Adrenal gland (tissue), 12 donors: ENCODE measurements around the gene ZSWIM8. TPM values are rescaled to one million over a fixed set of nuclear protein-coding genes. Genes with fewer than 3 reads are reported as not detected.

Experiments
- DNase-seq, 7 donors: peaks; one replicate each; pipeline ENCODE4 v3.0.0-alpha.2; 2019 to 2020
- H3K27ac ChIP-seq, 5 donors: fragments of 200-600 bp; sonication (generic) in 4 of 5; 1 replicate in 3 of 5; 2 replicates in 2 of 5; pipeline versions ENCODE4 v1.5.1 to v1.8.0; 2016 to 2020; ENCODE audit warnings: mild to moderate bottlenecking in 1 of 5
- H3K27me3 ChIP-seq: fragments of 200-600 bp; 2 replicates; pipeline ENCODE4 v1.8.0; 2021
- H3K36me3 ChIP-seq, 2 donors: fragments of 200-600 bp; replicated peaks in 1 of 2; 1 replicate in 1 of 2; 2 replicates in 1 of 2; pipeline versions ENCODE4 v1.5.1 to v1.8.0; 2018 to 2022
- H3K4me1 ChIP-seq, 2 donors: fragments of 200-600 bp; replicated peaks in 1 of 2; 1 replicate in 1 of 2; 2 replicates in 1 of 2; pipeline versions ENCODE4 v1.5.1 to v1.8.0; 2018 to 2021
- H3K4me3 ChIP-seq, 4 donors: fragments of 200-600 bp; sonication (generic) in 3 of 4; one replicate each; pipeline ENCODE4 v1.5.1; 2016 to 2018
- H3K9me3 ChIP-seq, 3 donors: fragments of 200-600 bp; sonication (generic) in 1 of 3; replicated peaks in 1 of 3; 1 replicate in 2 of 3; 2 replicates in 1 of 3; pipeline versions ENCODE4 v1.5.1 to v1.8.0; 2016 to 2021
- POLR2A ChIP-seq, 2 donors: fragments of 450-650 bp; IDR thresholded peaks; one replicate each; pipeline ENCODE4 v1.6.1; 2017; ENCODE audit warnings: antibody characterized with exemption in 2 of 2, mild to moderate bottlenecking in 2 of 2, moderate library complexity in 1 of 2
- WGBS, 4 donors: extraction: QIAGEN DNeasy Blood & Tissue Kit in 2 of 4; methylation state at CpG; one replicate each; pipeline versions ENCODE4 v1.1.5 to v1.1.7; 2013 to 2017; 5-methylcytosine and 5-hydroxymethylcytosine counted together
- intact Hi-C, 2 donors: fragments of 100-400 bp; cut with DNase I; formaldehyde crosslinking; loops; one replicate each; pipeline versions ENCODE4 v1.14.1 to v1.15.0; 2022 to 2023
- polyA plus RNA-seq, 3 donors: library from polyadenylated mRNA; stranded (reverse); fragments of 200-250 nt in 2 of 3; fragments of 350-450 nt in 1 of 3; fragmentation: Illumina TruSeq in 1 of 3; extraction: RNeasy Lipid Tissue Mini Kit (QIAGEN cat#74804) in 1 of 3; gene quantifications; one replicate each; pipeline ENCODE4 v1.2.3, GENCODE V29; 2013 to 2014
- total RNA-seq, 9 donors: library from RNA; depleted of rRNA in 4 of 9; stranded (reverse); fragments of >200 nt in 4 of 9; fragments of 120-200 nt in 1 of 9; fragmentation: NEBNext Ultra II Directional in 1 of 9; extraction: Animal tissue kit (Norgen Biotek cat#: 25700) in 1 of 9; gene quantifications; one replicate each; pipeline versions ENCODE4 v1.1.0 to v1.2.4, GENCODE V29; 2013 to 2023
- TF ChIP-seq, protein P1 (sequence below), 6 experiments: fragments of 450-650 bp in 4 of 6; fragments of 200-600 bp in 2 of 6; sonication (generic) in 1 of 6; IDR thresholded peaks; 1 replicate in 5 of 6; 2 replicates in 1 of 6; pipeline versions ENCODE4 v1.5.1 to v1.8.0; 2016 to 2021; ENCODE audit warnings: antibody characterized with exemption in 6 of 6, mild to moderate bottlenecking in 2 of 6, moderate library complexity in 1 of 6
- donor health status: healthy with polysubstance abuse.
- donor health status: Bipolar disorder and iron deficiency.
- donor health status: DM: yes; HTN: yes; CAD: no.
- donor health status: DM: no; HTN: no; CAD: no.
- donor health status: DM: no; HTN: no; CAD: no.
- donor health status: DM: yes; HTN: yes; CAD: no.

Gene ZSWIM8
- total and polyA plus RNA-seq, 12 donors, result 55.7 to 714 (median 114) TPM

DNA sequence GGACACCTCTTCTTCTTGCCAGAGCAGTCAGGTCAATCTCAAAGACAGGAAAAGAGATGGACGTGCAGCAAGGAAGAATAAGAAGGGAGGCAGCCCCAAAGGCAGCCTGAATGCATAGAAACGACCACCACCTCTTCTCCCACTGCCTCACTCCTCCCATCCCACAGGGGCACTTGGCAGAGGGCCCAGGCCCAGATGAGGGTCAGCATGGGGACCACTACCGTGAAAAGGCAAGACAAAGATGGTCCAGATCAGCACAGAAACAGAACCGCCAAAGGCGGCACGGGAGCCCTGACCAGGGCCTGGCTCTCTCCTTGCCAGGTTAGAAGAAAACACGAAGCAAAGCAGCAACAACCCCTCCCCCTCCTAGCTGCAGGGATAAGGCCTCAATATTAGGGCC lies 27.9 kb downstream of the ZSWIM8 start:
- H3K4me3 ChIP-seq, result no peak overlapping the region
- DNase-seq, result peak in 3 of 7 donors; percentile 30 to 47 (median 42)
- WGBS, 4 donors, result 87 to 92% (median 87%) methylated on average over 7 of the region's 7 CpGs
- H3K27me3 ChIP-seq, result no peaks in the 10 kb centered on the region
- peaks cover 0 to 13% of the 10 kb centered on the region in 2 donors for H3K36me3 ChIP-seq
- no peak overlapping the region for H3K27ac ChIP-seq
- TF ChIP-seq, protein P1, sequence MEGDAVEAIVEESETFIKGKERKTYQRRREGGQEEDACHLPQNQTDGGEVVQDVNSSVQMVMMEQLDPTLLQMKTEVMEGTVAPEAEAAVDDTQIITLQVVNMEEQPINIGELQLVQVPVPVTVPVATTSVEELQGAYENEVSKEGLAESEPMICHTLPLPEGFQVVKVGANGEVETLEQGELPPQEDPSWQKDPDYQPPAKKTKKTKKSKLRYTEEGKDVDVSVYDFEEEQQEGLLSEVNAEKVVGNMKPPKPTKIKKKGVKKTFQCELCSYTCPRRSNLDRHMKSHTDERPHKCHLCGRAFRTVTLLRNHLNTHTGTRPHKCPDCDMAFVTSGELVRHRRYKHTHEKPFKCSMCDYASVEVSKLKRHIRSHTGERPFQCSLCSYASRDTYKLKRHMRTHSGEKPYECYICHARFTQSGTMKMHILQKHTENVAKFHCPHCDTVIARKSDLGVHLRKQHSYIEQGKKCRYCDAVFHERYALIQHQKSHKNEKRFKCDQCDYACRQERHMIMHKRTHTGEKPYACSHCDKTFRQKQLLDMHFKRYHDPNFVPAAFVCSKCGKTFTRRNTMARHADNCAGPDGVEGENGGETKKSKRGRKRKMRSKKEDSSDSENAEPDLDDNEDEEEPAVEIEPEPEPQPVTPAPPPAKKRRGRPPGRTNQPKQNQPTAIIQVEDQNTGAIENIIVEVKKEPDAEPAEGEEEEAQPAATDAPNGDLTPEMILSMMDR (IDR thresholded peaks at IDR 0.05), result no peak
- no peak for TF ChIP-seq POLR2A (IDR thresholded peaks at IDR 0.05)
- peaks cover 16 to 23% of the 10 kb centered on the region in 2 donors for H3K4me1 ChIP-seq
- H3K9me3 ChIP-seq, result no peaks in the 10 kb centered on the region
- intact Hi-C loops, result loop anchor here in 1 of 2 donors (10.0 kb wide), 1 partner anchor 61 kb away; the partner anchor contains the start of gene CAMK2G

DNA sequence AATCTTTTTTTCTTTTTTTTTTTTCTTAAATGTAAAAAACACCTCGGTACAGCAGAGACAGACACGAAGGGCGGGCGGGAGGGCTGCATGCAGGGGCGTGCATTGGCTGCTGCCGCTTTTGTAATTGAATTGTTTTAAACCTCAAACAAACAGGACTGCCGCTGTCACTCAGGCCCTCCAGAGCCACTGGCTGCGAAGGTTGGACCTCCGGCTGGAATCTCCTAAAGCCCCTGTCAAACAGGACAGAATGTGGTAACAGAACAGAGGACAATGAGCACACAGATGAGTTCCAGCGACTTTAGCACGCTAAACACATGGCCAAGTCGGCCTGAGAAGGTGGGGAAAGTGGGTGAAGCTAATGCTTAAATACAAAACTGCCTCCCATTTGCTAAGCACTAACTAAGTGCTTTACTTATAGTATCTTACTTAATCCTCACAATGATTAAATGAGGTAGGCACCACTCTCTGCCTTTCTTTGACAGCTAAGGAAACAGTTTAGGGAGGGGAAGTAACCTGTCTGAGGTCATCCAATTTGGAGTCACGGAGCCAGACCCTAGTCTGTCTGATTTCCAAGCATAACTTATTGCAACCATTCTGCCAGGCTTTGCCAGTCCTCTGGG lies 29.0 kb downstream of the ZSWIM8 start:
- peak in 1 of 7 donors; percentile 18 for DNase-seq
- 91 to 92% (median 92%) methylated on average over 13 of the region's 13 CpGs for WGBS, 4 donors
- peaks cover 7 to 13% of the 10 kb centered on the region in 2 donors for H3K4me1 ChIP-seq
- no peaks in the 10 kb centered on the region for H3K9me3 ChIP-seq
- no peak overlapping the region for H3K27ac ChIP-seq
- H3K27me3 ChIP-seq, result no peaks in the 10 kb centered on the region
- H3K4me3 ChIP-seq, result no peak overlapping the region
- H3K36me3 ChIP-seq, result peaks cover 0 to 9% of the 10 kb centered on the region in 2 donors
- TF ChIP-seq POLR2A (IDR thresholded peaks at IDR 0.05), result no peak
- TF ChIP-seq, protein P1 (IDR thresholded peaks at IDR 0.05), result no peak
- intact Hi-C loops, result loop anchor here in 1 of 2 donors (10.0 kb wide), 1 partner anchor 60 kb away; the partner anchor contains the start of gene CAMK2G

DNA sequence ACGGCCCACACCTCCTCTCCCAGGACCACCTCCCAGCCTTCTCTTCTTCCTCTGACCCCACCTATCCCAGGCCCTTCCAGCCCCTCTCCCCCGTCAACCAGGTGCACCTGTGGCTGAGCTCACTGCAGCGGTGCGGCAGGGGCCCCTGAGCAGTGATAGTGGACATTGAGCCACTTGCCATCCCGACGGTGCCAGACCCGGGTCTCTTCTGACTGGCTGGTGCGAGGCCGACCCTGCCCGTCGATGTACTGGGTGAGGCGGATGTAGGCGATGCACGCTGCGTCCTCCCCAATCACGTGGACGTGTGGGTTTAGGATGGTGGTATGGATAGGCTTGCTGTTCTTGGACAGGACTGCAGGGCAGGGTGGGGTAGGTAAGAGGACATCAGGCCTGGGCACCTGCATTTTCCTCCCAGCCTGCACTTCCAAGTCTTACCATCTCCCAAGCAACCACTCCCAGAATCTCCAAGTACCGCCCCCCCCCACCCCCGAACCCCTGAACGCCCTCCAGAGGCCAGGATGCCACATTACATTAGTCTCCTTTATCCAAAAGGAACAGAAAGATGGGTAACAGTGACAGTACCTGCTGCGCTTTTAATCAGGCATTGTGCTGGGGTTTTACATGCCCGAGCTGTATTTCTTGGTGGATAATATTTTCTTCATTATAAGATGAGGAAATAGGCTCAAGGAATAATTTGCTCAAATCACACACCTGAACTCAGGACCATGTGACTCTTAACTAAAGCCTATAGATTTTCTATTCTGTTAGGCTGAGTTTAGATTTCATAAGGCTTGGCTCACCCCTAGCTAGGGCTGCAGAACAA lies 29.7 kb downstream of the ZSWIM8 start:
- Histone ChIP-seq H3K9me3 (no peaks in the 10 kb centered on the region), H3K27ac (peak overlapping the region in 1 of 5 donors; percentile 68), H3K4me3 (no peak overlapping the region), H3K4me1 (peaks cover 6% of the 10 kb centered on the region in 2 donors), H3K27me3 (no peaks in the 10 kb centered on the region), H3K36me3 (peaks cover 0 to 9% of the 10 kb centered on the region in 2 donors)
- intact Hi-C loops, result loop anchor here in 1 of 2 donors (10.0 kb wide), 1 partner anchor 60 kb away; the partner anchor contains the start of gene CAMK2G
- peak in 2 of 7 donors; percentile 30 to 34 for DNase-seq
- TF ChIP-seq, protein P1 (IDR thresholded peaks at IDR 0.05), result peak in 1 of 6 experiments; percentile 5
- TF ChIP-seq POLR2A (IDR thresholded peaks at IDR 0.05), result no peak
- 43 to 86% (median 84%) methylated on average over 5 to 22 of the region's 22 CpGs for WGBS, 4 donors

- peaks cover 0 to 9% of the 10 kb centered on the region in 2 donors for H3K36me3 ChIP-seq
- intact Hi-C loops, result loop anchor here in 1 of 2 donors (10.0 kb wide), 1 partner anchor 59 kb away; the partner anchor contains the start of gene CAMK2G
- DNase-seq, result no peak
- peaks cover 0 to under 1% of the 10 kb centered on the region in 2 donors for H3K4me1 ChIP-seq
- TF ChIP-seq, protein P1 (IDR thresholded peaks at IDR 0.05), result no peak
- no peak for TF ChIP-seq POLR2A (IDR thresholded peaks at IDR 0.05)
- no peaks in the 10 kb centered on the region for H3K9me3 ChIP-seq
- H3K4me3 ChIP-seq, result no peak overlapping the region
- no peaks in the 10 kb centered on the region for H3K27me3 ChIP-seq
- H3K27ac ChIP-seq, result peak overlapping the region in 1 of 5 donors; percentile 68
Observed at GRCh38 chr10:73815719-73816030, 30.3 kb downstream of the ZSWIM8 start.
